HepG2 (cell line): ENCODE data around the gene MIR17HG. TPM values are rescaled to one million over a fixed set of nuclear protein-coding genes. Genes with fewer than 3 reads are reported as not detected.

Source experiments
- CCAR2 ChIP-seq: fragments of 200-400 bp; formaldehyde crosslinking; optimal IDR thresholded peaks from 2 replicates; pipeline ENCODE3; 2018; ENCODE audit warnings: low read depth, mild to moderate bottlenecking, low read length, moderate library complexity
- HDAC6 ChIP-seq: fragments of 200-600 bp; sonication (generic); IDR thresholded peaks from 2 replicates; pipeline ENCODE4 v1.7.0; 2017; ENCODE audit warnings: mild to moderate bottlenecking, antibody characterized with exemption, low read length, low read depth
- JUNB ChIP-seq: sonication (generic); formaldehyde crosslinking; IDR thresholded peaks from 2 replicates; pipeline ENCODE4 v1.8.0; 2022; ENCODE audit warnings: missing genetic modification reagents, mild to moderate bottlenecking, borderline replicate concordance
- MAFF ChIP-seq: IDR thresholded peaks from 2 replicates; pipeline ENCODE4 v1.6.1; 2011; ENCODE audit warnings: low read depth, low read length, improper control_type of control experiment
- NFE2L2 ChIP-seq: fragments of 150-350 bp; IDR thresholded peaks from 2 replicates; pipeline ENCODE4 v1.6.1; 2014; ENCODE audit warnings: low read length
- NR1H2 ChIP-seq: sonication (generic); formaldehyde crosslinking; IDR thresholded peaks from 2 replicates; pipeline ENCODE4 v1.8.1; 2022; ENCODE audit warnings: low read depth, missing genetic modification reagents, borderline replicate concordance
- PAWR ChIP-seq: sonication (generic); formaldehyde crosslinking; IDR thresholded peaks from 2 replicates; pipeline ENCODE4 v1.4.0; 2020; ENCODE audit warnings: missing genetic modification reagents, mild to moderate bottlenecking, borderline replicate concordance
- PCBP1 ChIP-seq: fragments of 200-400 bp; formaldehyde crosslinking; IDR thresholded peaks from 2 replicates; pipeline ENCODE4 v1.6.1; 2017; ENCODE audit warnings: mild to moderate bottlenecking, low read depth, low read length, borderline replicate concordance
- PHF21A ChIP-seq: sonication (generic); formaldehyde crosslinking; IDR thresholded peaks from 2 replicates; pipeline ENCODE4 v1.5.0; 2020; ENCODE audit warnings: mild to moderate bottlenecking, missing genetic modification reagents
- REPIN1 ChIP-seq: sonication (generic); formaldehyde crosslinking; IDR thresholded peaks from 2 replicates; pipeline ENCODE4 v1.8.0; 2022; ENCODE audit warnings: missing genetic modification reagents, low read depth, mild to moderate bottlenecking, borderline replicate concordance
- SETDB1 ChIP-seq: sonication (generic); formaldehyde crosslinking; IDR thresholded peaks from 2 replicates; pipeline ENCODE4 v1.5.1; 2020; ENCODE audit warnings: missing genetic modification reagents, mild to moderate bottlenecking, borderline replicate concordance
- SRF ChIP-seq: IDR thresholded peaks from 2 replicates; pipeline ENCODE4 v1.6.1; 2011; ENCODE audit warnings: mild to moderate bottlenecking, low read depth, low read length, moderate library complexity
- TEAD2 ChIP-seq: sonication (generic); formaldehyde crosslinking; IDR thresholded peaks from 2 replicates; pipeline ENCODE4 v1.9.0; 2021; ENCODE audit warnings: missing genetic modification reagents
- ZFP41 ChIP-seq: sonication (generic); formaldehyde crosslinking; IDR thresholded peaks from 2 replicates; pipeline ENCODE4 v1.4.0; 2020; ENCODE audit warnings: mild to moderate bottlenecking, missing genetic modification reagents, borderline replicate concordance
- ZFP90 ChIP-seq: sonication (generic); formaldehyde crosslinking; IDR thresholded peaks from 2 replicates; pipeline ENCODE4 v1.8.0; 2022; ENCODE audit warnings: missing genetic modification reagents, mild to moderate bottlenecking, inconsistent platforms, borderline replicate concordance
- ZNF225 ChIP-seq: sonication (generic); formaldehyde crosslinking; IDR thresholded peaks from 2 replicates; pipeline ENCODE4 v1.4.0; 2020; ENCODE audit warnings: mild to moderate bottlenecking, missing genetic modification reagents
- ZNF30 ChIP-seq: sonication (generic); formaldehyde crosslinking; IDR thresholded peaks from 2 replicates; pipeline ENCODE4 v1.5.0; 2020; ENCODE audit warnings: mild to moderate bottlenecking, missing genetic modification reagents
- ZNF331 ChIP-seq: sonication (generic); formaldehyde crosslinking; IDR thresholded peaks from 2 replicates; pipeline ENCODE4 v1.4.0; 2020; ENCODE audit warnings: missing genetic modification reagents
- ZNF570 ChIP-seq: sonication (generic); formaldehyde crosslinking; IDR thresholded peaks from 2 replicates; pipeline ENCODE4 v1.4.0; 2020; ENCODE audit warnings: mild to moderate bottlenecking, missing genetic modification reagents, borderline replicate concordance
- ZNF616 ChIP-seq: sonication (generic); formaldehyde crosslinking; IDR thresholded peaks from 2 replicates; pipeline ENCODE4 v1.5.0; 2020; ENCODE audit warnings: low read depth, mild to moderate bottlenecking, missing genetic modification reagents
- ZNF841 ChIP-seq: sonication (generic); formaldehyde crosslinking; IDR thresholded peaks from 2 replicates; pipeline ENCODE4 v1.8.1; 2023; ENCODE audit warnings: missing genetic modification reagents, borderline replicate concordance
- polyA plus RNA-seq, 8 experiments: library from polyadenylated mRNA; depleted of rRNA in 3 of 8; stranded (reverse) in 7 of 8; unstranded in 1 of 8; fragments of >200 nt; fragmentation: Illumina TruSeq in 4 of 8; extraction: Trizol in 4 of 8; gene quantifications; 2 replicates each; pipeline versions ENCODE4 v1.2.1 to v1.2.3, GENCODE V29; 2011 to 2016; ENCODE audit warnings: low read depth in 4 of 8, missing spikeins in 1 of 8, mixed read lengths in 1 of 8; ENCODE audit not compliant: insufficient read depth in 1 of 8
- total RNA-seq, 5 experiments: library from RNA; depleted of rRNA; stranded (reverse); fragments of >200 nt; fragmentation: Illumina TruSeq; extraction: Trizol; gene quantifications; 2 replicates each; pipeline ENCODE4 v1.2.3, GENCODE V29; 2016; ENCODE audit warnings: low read depth in 1 of 5
- TF ChIP-seq, protein P1 (sequence below): sonication (generic); formaldehyde crosslinking; conservative IDR thresholded peaks from 2 replicates; pipeline ENCODE4 v1.4.0; 2020; ENCODE audit warnings: mild to moderate bottlenecking, missing genetic modification reagents, moderate library complexity
- TF ChIP-seq, protein P2 (sequence below): sonication (generic); formaldehyde crosslinking; IDR thresholded peaks from 2 replicates; pipeline ENCODE4 v1.9.0; 2021; ENCODE audit warnings: missing genetic modification reagents, borderline replicate concordance
- TF ChIP-seq, protein P3 (sequence below): sonication (generic); formaldehyde crosslinking; IDR thresholded peaks from 2 replicates; pipeline ENCODE4 v1.9.0; 2021; ENCODE audit warnings: missing genetic modification reagents, mild to moderate bottlenecking, borderline replicate concordance

MIR17HG gene
- total and polyA plus RNA-seq, 2 of the 13 experiments (the other 11 are each of a cell fraction or from before 2014, with no cell fraction given), result 2.5 to 12.3 TPM

DNA sequence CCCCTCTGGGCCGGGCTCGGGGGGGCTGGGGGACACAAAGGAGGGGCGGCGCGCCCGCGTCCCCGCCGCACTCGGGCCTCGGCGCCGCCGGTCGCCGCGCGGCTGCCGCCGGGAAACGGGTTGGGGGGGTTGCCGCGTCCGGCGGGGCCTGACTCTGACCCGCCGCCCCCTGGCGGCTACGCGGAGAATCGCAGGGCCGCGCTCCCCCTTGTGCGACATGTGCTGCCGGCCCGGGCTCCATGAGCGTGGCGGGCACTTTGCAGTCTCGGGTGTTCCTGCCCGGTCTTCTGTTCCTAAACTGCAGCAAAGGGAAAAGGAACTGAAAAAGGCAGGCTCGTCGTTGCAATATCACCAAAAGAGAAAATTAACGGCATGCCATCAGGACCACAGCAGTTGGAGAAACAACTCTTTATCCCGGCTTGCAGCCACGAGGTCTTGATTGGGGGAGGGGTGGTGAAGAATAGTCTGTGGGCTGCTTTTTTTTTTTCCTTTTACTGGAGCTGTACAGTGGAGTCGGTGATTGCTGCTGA is 1.5 kb downstream of the MIR17HG start (continued):
- TF ChIP-seq PCBP1, result no peak
- no peak for TF ChIP-seq PHF21A (CRISPR knock-in tag)
- TF ChIP-seq, protein P1, sequence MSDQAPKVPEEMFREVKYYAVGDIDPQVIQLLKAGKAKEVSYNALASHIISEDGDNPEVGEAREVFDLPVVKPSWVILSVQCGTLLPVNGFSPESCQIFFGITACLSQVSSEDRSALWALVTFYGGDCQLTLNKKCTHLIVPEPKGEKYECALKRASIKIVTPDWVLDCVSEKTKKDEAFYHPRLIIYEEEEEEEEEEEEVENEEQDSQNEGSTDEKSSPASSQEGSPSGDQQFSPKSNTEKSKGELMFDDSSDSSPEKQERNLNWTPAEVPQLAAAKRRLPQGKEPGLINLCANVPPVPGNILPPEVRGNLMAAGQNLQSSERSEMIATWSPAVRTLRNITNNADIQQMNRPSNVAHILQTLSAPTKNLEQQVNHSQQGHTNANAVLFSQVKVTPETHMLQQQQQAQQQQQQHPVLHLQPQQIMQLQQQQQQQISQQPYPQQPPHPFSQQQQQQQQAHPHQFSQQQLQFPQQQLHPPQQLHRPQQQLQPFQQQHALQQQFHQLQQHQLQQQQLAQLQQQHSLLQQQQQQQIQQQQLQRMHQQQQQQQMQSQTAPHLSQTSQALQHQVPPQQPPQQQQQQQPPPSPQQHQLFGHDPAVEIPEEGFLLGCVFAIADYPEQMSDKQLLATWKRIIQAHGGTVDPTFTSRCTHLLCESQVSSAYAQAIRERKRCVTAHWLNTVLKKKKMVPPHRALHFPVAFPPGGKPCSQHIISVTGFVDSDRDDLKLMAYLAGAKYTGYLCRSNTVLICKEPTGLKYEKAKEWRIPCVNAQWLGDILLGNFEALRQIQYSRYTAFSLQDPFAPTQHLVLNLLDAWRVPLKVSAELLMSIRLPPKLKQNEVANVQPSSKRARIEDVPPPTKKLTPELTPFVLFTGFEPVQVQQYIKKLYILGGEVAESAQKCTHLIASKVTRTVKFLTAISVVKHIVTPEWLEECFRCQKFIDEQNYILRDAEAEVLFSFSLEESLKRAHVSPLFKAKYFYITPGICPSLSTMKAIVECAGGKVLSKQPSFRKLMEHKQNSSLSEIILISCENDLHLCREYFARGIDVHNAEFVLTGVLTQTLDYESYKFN (CRISPR knock-in tag), result peak; percentile 16; the same call in 1 of the 2 replicates
- TF ChIP-seq ZNF570 (CRISPR knock-in tag), result no peak
- TF ChIP-seq ZFP41 (CRISPR knock-in tag), result no peak
- no peak for TF ChIP-seq TEAD2
- TF ChIP-seq JUNB, result no peak
- TF ChIP-seq, protein P2, sequence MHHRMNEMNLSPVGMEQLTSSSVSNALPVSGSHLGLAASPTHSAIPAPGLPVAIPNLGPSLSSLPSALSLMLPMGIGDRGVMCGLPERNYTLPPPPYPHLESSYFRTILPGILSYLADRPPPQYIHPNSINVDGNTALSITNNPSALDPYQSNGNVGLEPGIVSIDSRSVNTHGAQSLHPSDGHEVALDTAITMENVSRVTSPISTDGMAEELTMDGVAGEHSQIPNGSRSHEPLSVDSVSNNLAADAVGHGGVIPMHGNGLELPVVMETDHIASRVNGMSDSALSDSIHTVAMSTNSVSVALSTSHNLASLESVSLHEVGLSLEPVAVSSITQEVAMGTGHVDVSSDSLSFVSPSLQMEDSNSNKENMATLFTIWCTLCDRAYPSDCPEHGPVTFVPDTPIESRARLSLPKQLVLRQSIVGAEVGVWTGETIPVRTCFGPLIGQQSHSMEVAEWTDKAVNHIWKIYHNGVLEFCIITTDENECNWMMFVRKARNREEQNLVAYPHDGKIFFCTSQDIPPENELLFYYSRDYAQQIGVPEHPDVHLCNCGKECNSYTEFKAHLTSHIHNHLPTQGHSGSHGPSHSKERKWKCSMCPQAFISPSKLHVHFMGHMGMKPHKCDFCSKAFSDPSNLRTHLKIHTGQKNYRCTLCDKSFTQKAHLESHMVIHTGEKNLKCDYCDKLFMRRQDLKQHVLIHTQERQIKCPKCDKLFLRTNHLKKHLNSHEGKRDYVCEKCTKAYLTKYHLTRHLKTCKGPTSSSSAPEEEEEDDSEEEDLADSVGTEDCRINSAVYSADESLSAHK, result no peak
- TF ChIP-seq, protein P3, sequence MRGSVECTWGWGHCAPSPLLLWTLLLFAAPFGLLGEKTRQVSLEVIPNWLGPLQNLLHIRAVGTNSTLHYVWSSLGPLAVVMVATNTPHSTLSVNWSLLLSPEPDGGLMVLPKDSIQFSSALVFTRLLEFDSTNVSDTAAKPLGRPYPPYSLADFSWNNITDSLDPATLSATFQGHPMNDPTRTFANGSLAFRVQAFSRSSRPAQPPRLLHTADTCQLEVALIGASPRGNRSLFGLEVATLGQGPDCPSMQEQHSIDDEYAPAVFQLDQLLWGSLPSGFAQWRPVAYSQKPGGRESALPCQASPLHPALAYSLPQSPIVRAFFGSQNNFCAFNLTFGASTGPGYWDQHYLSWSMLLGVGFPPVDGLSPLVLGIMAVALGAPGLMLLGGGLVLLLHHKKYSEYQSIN (CRISPR knock-in tag), result no peak
- no peak for TF ChIP-seq ZNF30 (CRISPR knock-in tag)
- peak; percentile 25; the same call in 1 of the 2 replicates for TF ChIP-seq ZNF331
- TF ChIP-seq ZFP90, result no peak
- TF ChIP-seq SRF, result no peak
- TF ChIP-seq ZNF616 (CRISPR knock-in tag), result 0 out of 2 replicates have a peak, but pooled peaks have one; percentile 60
- no peak for TF ChIP-seq HDAC6
- no peak for TF ChIP-seq NR1H2 (CRISPR knock-in tag)
- TF ChIP-seq PAWR (CRISPR knock-in tag), result no peak
- no peak for TF ChIP-seq NFE2L2
- TF ChIP-seq ZNF225, result no peak
- TF ChIP-seq CCAR2, result no peak
- TF ChIP-seq SETDB1 (CRISPR knock-in tag), result no peak
- TF ChIP-seq MAFF, result no peak
- no peak for TF ChIP-seq ZNF841 (CRISPR knock-in tag)
- TF ChIP-seq REPIN1 (CRISPR knock-in tag), result peak; percentile 55; the same call in 1 of the 2 replicates
